PC-3 (cell line): ENCODE data around the gene MAGI1.

Source experiments
- EZH2 ChIP-seq: fragments of 300-600 bp; sonication (generic); IDR thresholded peaks from one replicate; pipeline ENCODE4 v1.6.1; 2017; ENCODE audit warnings: antibody characterized with exemption, mild to moderate bottlenecking, low read length; ENCODE audit not compliant: unreplicated experiment
- EZH2phosphoT487 ChIP-seq: fragments of 300-600 bp; sonication (generic); IDR thresholded peaks from 2 replicates; pipeline ENCODE4 v1.6.1; 2018; ENCODE audit warnings: mild to moderate bottlenecking, antibody characterized with exemption, low read length, borderline replicate concordance
- TF ChIP-seq, protein P1 (sequence below): fragments of 300-600 bp; sonication (generic); conservative IDR thresholded peaks from 2 replicates; pipeline ENCODE4 v1.5.1; 2017; ENCODE audit warnings: antibody characterized with exemption, low read depth, mild to moderate bottlenecking, low read length

DNA sequence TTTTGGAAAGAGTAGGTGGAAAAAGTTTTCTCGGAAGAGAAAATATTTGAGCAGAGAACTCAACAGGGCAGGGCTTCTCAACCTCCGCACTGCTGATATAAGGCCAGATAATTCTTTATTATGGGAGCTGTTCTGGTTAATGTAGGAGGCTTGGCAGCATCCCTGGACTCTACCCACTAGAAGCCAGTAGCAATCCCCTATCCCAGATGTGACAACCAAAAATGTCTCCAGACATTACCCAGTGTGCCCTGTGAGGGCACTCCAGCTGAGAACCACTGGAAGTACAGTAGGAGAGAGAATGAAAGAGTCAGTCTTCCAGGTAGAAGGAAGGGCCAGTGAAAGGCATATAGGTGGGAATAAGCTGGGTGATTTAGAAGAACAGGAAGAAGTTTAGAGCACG is 703.1 kb downstream of the MAGI1 start:
- TF ChIP-seq, protein P1, sequence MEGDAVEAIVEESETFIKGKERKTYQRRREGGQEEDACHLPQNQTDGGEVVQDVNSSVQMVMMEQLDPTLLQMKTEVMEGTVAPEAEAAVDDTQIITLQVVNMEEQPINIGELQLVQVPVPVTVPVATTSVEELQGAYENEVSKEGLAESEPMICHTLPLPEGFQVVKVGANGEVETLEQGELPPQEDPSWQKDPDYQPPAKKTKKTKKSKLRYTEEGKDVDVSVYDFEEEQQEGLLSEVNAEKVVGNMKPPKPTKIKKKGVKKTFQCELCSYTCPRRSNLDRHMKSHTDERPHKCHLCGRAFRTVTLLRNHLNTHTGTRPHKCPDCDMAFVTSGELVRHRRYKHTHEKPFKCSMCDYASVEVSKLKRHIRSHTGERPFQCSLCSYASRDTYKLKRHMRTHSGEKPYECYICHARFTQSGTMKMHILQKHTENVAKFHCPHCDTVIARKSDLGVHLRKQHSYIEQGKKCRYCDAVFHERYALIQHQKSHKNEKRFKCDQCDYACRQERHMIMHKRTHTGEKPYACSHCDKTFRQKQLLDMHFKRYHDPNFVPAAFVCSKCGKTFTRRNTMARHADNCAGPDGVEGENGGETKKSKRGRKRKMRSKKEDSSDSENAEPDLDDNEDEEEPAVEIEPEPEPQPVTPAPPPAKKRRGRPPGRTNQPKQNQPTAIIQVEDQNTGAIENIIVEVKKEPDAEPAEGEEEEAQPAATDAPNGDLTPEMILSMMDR: no peak
- TF ChIP-seq EZH2 (no peak), EZH2phosphoT487 (no peak)
